ENCODE measurements around the gene TSTD1. TPM values are rescaled to one million over a fixed set of nuclear protein-coding genes. Genes with fewer than 3 reads are reported as not detected.

The TSTD1 gene
- total and polyA plus RNA-seq, 4 experiments from 2014 or later = 92.0 to 411 (median 179) TPM

DNA sequence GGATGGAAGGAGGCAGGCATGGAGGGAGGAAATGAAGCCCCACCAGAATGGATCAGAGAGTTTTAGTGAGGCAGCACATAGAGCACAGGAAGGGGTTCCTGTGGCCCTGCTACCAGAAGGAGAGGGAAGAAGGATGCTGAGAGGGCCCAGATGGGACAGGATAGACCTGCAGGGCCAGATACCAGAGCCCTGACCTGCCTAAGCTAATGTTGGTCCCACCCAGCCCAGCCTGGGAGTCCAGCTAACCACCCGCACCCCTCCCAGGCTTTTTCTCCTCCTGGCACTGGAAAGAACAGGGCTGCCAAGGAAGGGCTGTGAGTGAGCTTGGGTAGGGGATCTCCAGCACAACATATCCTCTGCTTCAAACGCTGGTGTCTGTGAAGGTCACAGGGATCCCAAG lies 43.7 kb upstream of the TSTD1 start:
- ChIA-PET CTCF (ENCODE audit: partially characterized antibody) (interaction anchor here (4.2 kb wide), 1 partner anchor 85 kb away, joined by 14 read pairs; no protein-coding TSS in a partner anchor), POLR2A (ENCODE audit: partially characterized antibody) (interaction anchor here (1.1 kb wide), 1 partner anchor 14 kb away, joined by 3 read pairs; no protein-coding TSS in a partner anchor)
- intact Hi-C loops (cut with micrococcal nuclease) = no loop called here
- H3K4me3 ChIP-seq (ENCODE audit: low read length in 2 of 2) = no peak overlapping the region
- H3K27ac Mint-ChIP-seq = no peak overlapping the region
- no peaks in the 10 kb centered on the region for H3K27me3 Mint-ChIP-seq
- H3K9me3 Mint-ChIP-seq = no peaks in the 10 kb centered on the region
- no peaks in the 10 kb centered on the region for H3K4me1 ChIP-seq (ENCODE audit: insufficient read depth, low read length)
- no peaks in the 10 kb centered on the region for H3K9me3 ChIP-seq (ENCODE audit: control insufficient read depth in 1 of 2, low read length in 2 of 2)
- H3K4me3 Mint-ChIP-seq = no peak overlapping the region
- H3K27ac ChIP-seq (ENCODE audit: low read depth, low read length) = no peak overlapping the region
- H3K36me3 Mint-ChIP-seq = no peaks in the 10 kb centered on the region
- no peaks in the 10 kb centered on the region for H3K4me1 Mint-ChIP-seq
- H3K36me3 ChIP-seq (ENCODE audit: insufficient read depth, low read length) = no peaks in the 10 kb centered on the region
- no peak for DNase-seq
- H3K27me3 ChIP-seq (ENCODE audit: insufficient read depth, low read length) = no peaks in the 10 kb centered on the region

DNA sequence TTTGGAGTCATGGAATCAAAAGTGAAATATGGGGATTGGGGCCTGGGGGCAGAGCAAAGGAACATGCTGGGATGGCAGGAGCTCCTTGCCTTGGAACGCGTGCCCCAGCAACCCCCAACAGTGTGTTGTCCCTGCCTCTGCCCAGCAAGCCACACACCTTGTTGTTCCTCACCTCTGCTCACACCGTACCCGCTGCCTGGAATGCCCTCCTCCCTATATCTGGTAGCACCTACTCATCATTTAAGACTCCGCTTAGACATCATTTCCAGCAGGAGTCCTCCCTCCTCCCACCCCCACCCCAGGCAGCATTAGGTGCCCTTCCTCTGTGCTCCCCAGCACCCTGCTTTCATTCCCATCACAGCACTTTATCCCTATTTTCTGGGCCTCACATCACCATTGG lies 42.8 kb upstream of the TSTD1 start:
- no peak overlapping the region for H3K27ac Mint-ChIP-seq
- H3K9me3 Mint-ChIP-seq = no peaks in the 10 kb centered on the region
- no peak overlapping the region for H3K27ac ChIP-seq (ENCODE audit: low read depth, low read length)
- H3K36me3 ChIP-seq (ENCODE audit: insufficient read depth, low read length) = no peaks in the 10 kb centered on the region
- no peaks in the 10 kb centered on the region for H3K27me3 ChIP-seq (ENCODE audit: insufficient read depth, low read length)
- no peak for DNase-seq
- intact Hi-C loops (cut with micrococcal nuclease) = no loop called here
- H3K4me1 Mint-ChIP-seq = peaks cover 0 to under 1% (median 0%) of the 10 kb centered on the region in 4 donors
- H3K4me1 ChIP-seq (ENCODE audit: insufficient read depth, low read length) = no peaks in the 10 kb centered on the region
- ChIA-PET CTCF (ENCODE audit: partially characterized antibody) (interaction anchor here (0.9 to 4.2 kb wide), 3 partner anchors 13 to 84 kb away, joined by 3 to 14 read pairs (median 3); no protein-coding TSS in a partner anchor), POLR2A (ENCODE audit: partially characterized antibody) (interaction anchor here (0.6 to 1.1 kb wide), 2 partner anchors 13 to 308 kb away, joined by 3 to 4 read pairs; no protein-coding TSS in a partner anchor)
- H3K9me3 ChIP-seq (ENCODE audit: control insufficient read depth in 1 of 2, low read length in 2 of 2) = no peaks in the 10 kb centered on the region
- no peaks in the 10 kb centered on the region for H3K27me3 Mint-ChIP-seq
- no peaks in the 10 kb centered on the region for H3K36me3 Mint-ChIP-seq
- no peak overlapping the region for H3K4me3 ChIP-seq (ENCODE audit: low read length in 2 of 2)
- no peak overlapping the region for H3K4me3 Mint-ChIP-seq

DNA sequence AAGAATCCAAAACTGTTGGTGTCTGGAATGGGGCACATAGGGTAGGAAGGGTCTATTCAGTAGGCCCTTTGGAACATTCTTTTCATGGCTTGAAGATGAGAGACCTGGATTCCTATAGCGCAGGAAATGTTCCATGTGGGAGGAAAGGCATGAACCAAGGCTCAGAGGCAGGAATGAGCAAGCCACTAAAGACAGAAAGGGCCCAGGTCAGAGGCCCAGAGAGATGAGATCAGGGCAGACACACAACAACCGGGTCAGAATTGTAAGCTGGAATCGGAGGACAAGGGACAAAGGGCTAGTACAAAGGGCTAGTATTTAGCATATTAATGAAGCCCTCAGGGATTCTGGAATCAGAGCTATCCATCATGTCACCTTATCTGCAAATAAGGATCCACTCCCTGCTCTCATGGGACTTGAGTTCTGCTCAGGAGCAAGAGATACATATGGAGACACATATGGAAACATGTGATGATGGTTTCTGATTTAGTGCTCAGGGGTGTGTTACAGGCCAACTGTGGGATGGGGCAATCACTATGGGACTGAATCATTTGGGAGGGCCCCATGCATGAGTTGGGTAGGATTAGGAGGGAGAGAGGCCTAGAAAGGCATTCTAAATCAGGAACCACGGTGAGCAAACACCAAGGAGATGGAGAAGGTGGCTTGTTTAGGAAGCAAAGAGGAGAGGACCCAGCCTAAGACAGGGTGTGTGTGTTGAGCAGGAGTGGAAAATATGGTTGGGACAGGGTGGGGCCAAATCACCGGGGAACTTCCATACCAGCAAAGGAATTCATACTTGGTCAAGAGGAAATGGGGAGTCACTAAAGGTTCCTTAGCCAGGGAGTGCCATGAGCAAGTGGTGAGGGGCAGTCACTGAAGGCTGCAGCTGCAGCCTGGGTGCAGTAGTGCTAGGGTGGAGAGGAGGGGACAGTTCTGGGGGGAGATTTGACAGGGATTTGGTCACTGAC lies 42.0 kb upstream of the TSTD1 start:
- POLR2A ChIA-PET (ENCODE audit: partially characterized antibody) = interaction anchor here (0.6 to 2.0 kb wide), 4 partner anchors 11 to 90 kb away, joined by 3 to 10 read pairs (median 3); partner anchors contain the start of gene ARHGAP30
- H3K36me3 ChIP-seq (ENCODE audit: insufficient read depth, low read length) = no peaks in the 10 kb centered on the region

DNA sequence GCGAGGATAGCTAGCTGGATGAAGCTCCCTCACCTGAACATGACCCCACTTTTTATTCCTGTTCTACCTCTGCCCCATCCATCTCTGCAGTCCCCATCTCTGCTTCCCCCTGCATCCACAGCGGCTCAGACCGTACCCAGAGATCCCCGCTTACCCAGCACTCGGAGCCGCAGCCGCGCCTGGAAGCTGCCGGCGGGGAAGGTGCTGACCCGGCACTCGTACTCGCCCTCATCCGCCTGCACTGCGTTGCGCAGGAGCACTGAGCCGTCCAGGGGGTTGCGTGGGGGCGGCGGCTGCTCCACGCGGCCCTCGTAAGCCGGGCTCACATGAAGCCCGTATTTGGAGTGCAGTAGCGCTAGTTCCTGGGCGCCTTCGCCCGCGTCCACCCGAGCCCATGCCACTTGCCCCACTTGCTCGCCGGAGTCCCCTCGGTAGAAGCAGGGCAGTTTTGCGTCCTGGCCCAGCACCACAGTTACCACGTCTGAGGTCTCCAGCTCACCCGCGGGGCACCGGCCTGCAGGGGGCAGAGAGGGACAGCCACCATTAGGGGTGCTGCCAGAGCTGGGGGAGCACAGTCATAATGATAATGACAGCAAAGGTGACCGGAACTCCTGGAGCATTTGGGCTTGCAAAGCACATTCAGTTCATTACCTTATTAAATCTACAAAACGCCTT lies 40.8 kb upstream of the TSTD1 start:
- Mint-ChIP-seq H3K27ac (no peak overlapping the region), H3K4me1 (peaks cover 0 to 1% (median 0%) of the 10 kb centered on the region in 4 donors), H3K27me3 (no peaks in the 10 kb centered on the region), H3K4me3 (no peak overlapping the region), H3K9me3 (no peaks in the 10 kb centered on the region), H3K36me3 (no peaks in the 10 kb centered on the region)
- no peaks in the 10 kb centered on the region for H3K27me3 ChIP-seq (ENCODE audit: insufficient read depth, low read length)
- no peak overlapping the region for H3K27ac ChIP-seq (ENCODE audit: low read depth, low read length)
- ChIA-PET CTCF (ENCODE audit: partially characterized antibody) (interaction anchor here (0.9 to 4.2 kb wide), 3 partner anchors 18 to 82 kb away, joined by 3 to 14 read pairs (median 10); partner anchors contain the start of genes F11R and KLHDC9), POLR2A (ENCODE audit: partially characterized antibody) (interaction anchor here (0.9 to 2.0 kb wide), 3 partner anchors 9 to 34 kb away, joined by 3 to 10 read pairs (median 6); partner anchors contain the start of genes ARHGAP30 and USF1)
- H3K36me3 ChIP-seq (ENCODE audit: insufficient read depth, low read length) = no peaks in the 10 kb centered on the region
- no peak for DNase-seq
- H3K4me1 ChIP-seq (ENCODE audit: insufficient read depth, low read length) = no peaks in the 10 kb centered on the region
- H3K4me3 ChIP-seq (ENCODE audit: low read length in 2 of 2) = no peak overlapping the region
- no peaks in the 10 kb centered on the region for H3K9me3 ChIP-seq (ENCODE audit: control insufficient read depth in 1 of 2, low read length in 2 of 2)
- intact Hi-C loops (cut with micrococcal nuclease) = no loop called here

More for the DNA sequence above, 42.0 kb upstream of the TSTD1 start:
- no peaks in the 10 kb centered on the region for H3K27me3 Mint-ChIP-seq
- DNase-seq = no peak
- Histone ChIP-seq H3K4me1 (ENCODE audit: insufficient read depth, low read length) (no peaks in the 10 kb centered on the region), H3K4me3 (ENCODE audit: low read length in 2 of 2) (no peak overlapping the region), H3K9me3 (ENCODE audit: control insufficient read depth in 1 of 2, low read length in 2 of 2) (no peaks in the 10 kb centered on the region), H3K27ac (ENCODE audit: low read depth, low read length) (no peak overlapping the region), H3K27me3 (ENCODE audit: insufficient read depth, low read length) (no peaks in the 10 kb centered on the region)
- no peaks in the 10 kb centered on the region for H3K36me3 Mint-ChIP-seq
- H3K4me3 Mint-ChIP-seq = no peak overlapping the region
- intact Hi-C loops (cut with micrococcal nuclease) = no loop called here
- peak overlapping the region in 2 of 7 donors; percentile 38 to 69 for H3K27ac Mint-ChIP-seq
- CTCF ChIA-PET (ENCODE audit: partially characterized antibody) = interaction anchor here (0.6 to 4.2 kb wide), 5 partner anchors 12 to 83 kb away, joined by 3 to 14 read pairs (median 3); partner anchors contain the start of gene KLHDC9
- peaks cover 0 to 1% (median 0%) of the 10 kb centered on the region in 4 donors for H3K4me1 Mint-ChIP-seq
- H3K9me3 Mint-ChIP-seq = no peaks in the 10 kb centered on the region

DNA sequence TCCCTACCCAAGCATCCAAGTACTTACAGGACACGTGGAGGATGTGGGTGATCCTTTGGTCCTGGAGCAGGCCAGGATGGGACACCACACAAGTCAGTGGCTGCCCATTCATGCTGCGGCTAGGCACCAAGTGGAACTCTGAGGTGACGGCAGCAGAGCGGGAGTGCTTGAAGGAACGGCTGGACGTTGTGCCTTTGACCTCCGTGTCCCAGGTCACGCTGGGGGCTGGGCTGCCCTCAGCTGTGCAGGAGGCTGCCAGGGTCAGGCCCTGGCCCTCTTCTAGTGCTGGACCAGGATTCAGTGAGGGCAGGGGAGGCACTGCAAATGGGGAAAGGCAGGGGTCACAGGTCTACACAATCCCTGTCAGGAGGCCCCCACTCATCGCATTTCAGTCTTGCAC lies 38.7 kb upstream of the TSTD1 start:
- no peak overlapping the region for H3K27ac ChIP-seq (ENCODE audit: low read depth, low read length)
- Mint-ChIP-seq H3K9me3 (no peaks in the 10 kb centered on the region), H3K27ac (no peak overlapping the region), H3K4me1 (peaks cover 0 to 5% (median under 1%) of the 10 kb centered on the region in 4 donors), H3K36me3 (no peaks in the 10 kb centered on the region), H3K27me3 (no peaks in the 10 kb centered on the region), H3K4me3 (no peak overlapping the region)
- POLR2A ChIA-PET (ENCODE audit: partially characterized antibody) = interaction anchor here (2.0 kb wide), 1 partner anchor 32 kb away, joined by 6 read pairs; the partner anchor contains the start of gene USF1
- intact Hi-C loops (cut with micrococcal nuclease) = no loop called here
- no peaks in the 10 kb centered on the region for H3K4me1 ChIP-seq (ENCODE audit: insufficient read depth, low read length)
- no peaks in the 10 kb centered on the region for H3K27me3 ChIP-seq (ENCODE audit: insufficient read depth, low read length)
- H3K36me3 ChIP-seq (ENCODE audit: insufficient read depth, low read length) = no peaks in the 10 kb centered on the region
- DNase-seq = no peak
- H3K4me3 ChIP-seq (ENCODE audit: low read length in 2 of 2) = no peak overlapping the region
- CTCF ChIA-PET (ENCODE audit: partially characterized antibody) = interaction anchor here (1.5 to 2.9 kb wide), 2 partner anchors 19 to 51 kb away, joined by 3 to 13 read pairs; no protein-coding TSS in a partner anchor
- H3K9me3 ChIP-seq (ENCODE audit: control insufficient read depth in 1 of 2, low read length in 2 of 2) = no peaks in the 10 kb centered on the region

DNA sequence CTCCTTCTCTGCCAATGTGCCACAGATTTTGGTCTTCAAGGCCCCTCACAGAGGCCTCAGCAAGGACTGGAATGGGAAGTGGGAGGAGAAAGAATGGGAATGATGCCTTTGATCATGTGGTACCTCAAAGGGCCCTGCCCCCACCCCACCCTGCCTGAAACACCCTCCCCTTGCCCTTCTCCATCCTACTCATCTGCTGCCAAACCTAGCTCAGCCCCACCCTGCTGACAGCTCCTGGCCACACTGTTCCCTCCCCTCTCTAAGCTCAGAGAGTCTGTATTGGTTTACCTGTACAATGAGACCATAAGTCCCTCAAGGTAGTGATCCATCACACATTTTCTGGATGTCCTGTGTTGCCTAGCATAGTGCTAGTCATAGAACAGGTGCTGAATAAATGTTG lies 37.6 kb upstream of the TSTD1 start:
- no peaks in the 10 kb centered on the region for H3K9me3 Mint-ChIP-seq
- H3K27ac Mint-ChIP-seq = no peak overlapping the region

More for the DNA sequence above, 37.6 kb upstream of the TSTD1 start:
- CTCF ChIA-PET (ENCODE audit: partially characterized antibody) = interaction anchor here (0.8 to 2.9 kb wide), 3 partner anchors 20 to 79 kb away, joined by 3 to 13 read pairs (median 3); no protein-coding TSS in a partner anchor
- H3K36me3 ChIP-seq (ENCODE audit: insufficient read depth, low read length) = no peaks in the 10 kb centered on the region
- no peak overlapping the region for H3K27ac ChIP-seq (ENCODE audit: low read depth, low read length)
- Mint-ChIP-seq H3K27me3 (no peaks in the 10 kb centered on the region), H3K36me3 (no peaks in the 10 kb centered on the region), H3K4me3 (no peak overlapping the region), H3K4me1 (peaks cover 4 to 13% (median 7%) of the 10 kb centered on the region in 4 donors)
- H3K4me1 ChIP-seq (ENCODE audit: insufficient read depth, low read length) = peaks cover 1% of the 10 kb centered on the region
- intact Hi-C loops (cut with micrococcal nuclease) = no loop called here
- no peaks in the 10 kb centered on the region for H3K27me3 ChIP-seq (ENCODE audit: insufficient read depth, low read length)
- H3K9me3 ChIP-seq (ENCODE audit: control insufficient read depth in 1 of 2, low read length in 2 of 2) = no peaks in the 10 kb centered on the region
- H3K4me3 ChIP-seq (ENCODE audit: low read length in 2 of 2) = no peak overlapping the region
- no peak for DNase-seq
- POLR2A ChIA-PET (ENCODE audit: partially characterized antibody) = no interaction called here

Data from CD4-positive, alpha-beta memory T cell (primary cell).